ENCODE measurements around the gene TRIM8.

- TF ChIP-seq CTCF (IDR thresholded peaks at IDR 0.05) (no peak), ZNF121 (CRISPR knock-in tag; IDR thresholded peaks at IDR 0.05) (no peak), ZNF138 (CRISPR knock-in tag; conservative IDR thresholded peaks at IDR 0.05) (no peak), CBFB (CRISPR knock-in tag; IDR thresholded peaks at IDR 0.05; ENCODE audit: low read depth) (no peak), USF1 (CRISPR knock-in tag; IDR thresholded peaks at IDR 0.05) (no peak), AR (CRISPR knock-in tag; IDR thresholded peaks at IDR 0.05) (no peak)
These were observed 33.2 kb downstream of the TRIM8 start for GRCh38 chr10:102677331-102678067.

All from WTC11 (cell line).